K562 treated with DMSO at 1 percent for 48 hours (cell line): ENCODE results near the gene PRAMEF8. TPM values are rescaled to one million over a fixed set of nuclear protein-coding genes. Genes with fewer than 3 reads are reported as not detected.

Experiments used
- total RNA-seq: library from RNA; unstranded; fragments of 300-600 nt; gene quantifications from 2 replicates; pipeline ENCODE4 v1.2.3, GENCODE V29; 2022; ENCODE audit warnings: low replicate concordance; ENCODE audit errors: extremely low read depth

The PRAMEF8 gene
- not detected in 2 replicates for total RNA-seq

GRCh38 chr1:13285037-13285436, at the start of gene PRAMEF8:
Gene PRAMEF8 (minus strand): TSS chr1:13285137. CDS start chr1:13284091, 1,046 bp downstream.

GRCh38 chr1:13315281-13315680, 30.3 kb upstream of the PRAMEF8 start, which contains the start of gene PRAMEF15:
Gene PRAMEF15 (plus strand): TSS chr1:13315581. CDS start chr1:13318408, 2,827 bp downstream.

GRCh38 chr1:13303239-13303638, 18.3 kb upstream of the PRAMEF8 start, which contains the start of gene PRAMEF33:
Gene PRAMEF33 (plus strand): TSS chr1:13303539. CDS start chr1:13305955, 2,416 bp downstream.

GRCh38 chr1:13253898-13254297, 31.0 kb downstream of the PRAMEF8 start, which contains the start of gene PRAMEF5:
Gene PRAMEF5 (plus strand): TSS chr1:13254198. CDS start chr1:13259269, 5,071 bp downstream.

Other genes starting within 250 kb of the PRAMEF8 start
- gene PRAMEF27, start 228.6 kb downstream of the PRAMEF8 start, total RNA-seq, result not detected in 2 replicates
- not detected in 2 replicates for gene HNRNPCL3, start 224.4 kb downstream of the PRAMEF8 start, total RNA-seq
- gene PRAMEF25, start 214.4 kb downstream of the PRAMEF8 start, total RNA-seq, result not detected in 2 replicates
- not detected in 2 replicates for gene HNRNPCL2, start 168.3 kb downstream of the PRAMEF8 start, total RNA-seq
- gene PRAMEF26, start 129.1 kb downstream of the PRAMEF8 start, total RNA-seq, result not detected in 2 replicates
- gene HNRNPCL4, start 119.5 kb downstream of the PRAMEF8 start, total RNA-seq, result not detected in 2 replicates
- gene PRAMEF9, start 113.3 kb downstream of the PRAMEF8 start, total RNA-seq, result not detected in 2 replicates
- gene PRAMEF13, start 83.7 kb downstream of the PRAMEF8 start, total RNA-seq, result not detected in 2 replicates
- gene PRAMEF18, start 59.0 kb downstream of the PRAMEF8 start, total RNA-seq, result not detected in 2 replicates
- gene PRAMEF5, start 30.9 kb downstream of the PRAMEF8 start, total RNA-seq, result not detected in 2 replicates
- gene PRAMEF33, start 18.4 kb upstream of the PRAMEF8 start, total RNA-seq, result not detected in 2 replicates
- not detected in 2 replicates for gene PRAMEF15, start 30.4 kb upstream of the PRAMEF8 start, total RNA-seq
- not detected in 2 replicates for gene PRAMEF14, start 62.0 kb upstream of the PRAMEF8 start, total RNA-seq
- not detected in 2 replicates for gene PRAMEF19, start 86.8 kb upstream of the PRAMEF8 start, total RNA-seq
- not detected in 2 replicates for gene PRAMEF17, start 104.5 kb upstream of the PRAMEF8 start, total RNA-seq
- gene PRAMEF20, start 125.3 kb upstream of the PRAMEF8 start, total RNA-seq, result not detected in 2 replicates
- gene LRRC38, start 228.9 kb upstream of the PRAMEF8 start, total RNA-seq, result not detected in 2 replicates